GM23248 (cell line): Measurements from ENCODE around the gene HAT1.

Source experiments
- EZH2 ChIP-seq: fragments of 200-600 bp; sonication (generic); IDR thresholded peaks from 2 replicates; pipeline ENCODE4 v1.6.1; 2018; ENCODE audit warnings: antibody characterized with exemption, mild to moderate bottlenecking; ENCODE audit not compliant: insufficient read depth, poor library complexity, severe bottlenecking
- EZH2phosphoT487 ChIP-seq: fragments of 200-600 bp; sonication (generic); IDR thresholded peaks from 2 replicates; pipeline ENCODE4 v1.6.1; 2018; ENCODE audit warnings: antibody characterized with exemption, moderate library complexity, mild to moderate bottlenecking, low read depth; ENCODE audit not compliant: insufficient read depth

GRCh38 chr2:171952276-171952675, 30.0 kb downstream of the HAT1 start:
- no peak for TF ChIP-seq EZH2
- TF ChIP-seq EZH2phosphoT487: no peak
